ENCODE results near the gene UACA. TPM values are rescaled to one million over a fixed set of nuclear protein-coding genes. Genes with fewer than 3 reads are reported as not detected.

The UACA gene
- total RNA-seq, 2 experiments from 2014 or later, result 2.4 to 2.8 TPM

DNA sequence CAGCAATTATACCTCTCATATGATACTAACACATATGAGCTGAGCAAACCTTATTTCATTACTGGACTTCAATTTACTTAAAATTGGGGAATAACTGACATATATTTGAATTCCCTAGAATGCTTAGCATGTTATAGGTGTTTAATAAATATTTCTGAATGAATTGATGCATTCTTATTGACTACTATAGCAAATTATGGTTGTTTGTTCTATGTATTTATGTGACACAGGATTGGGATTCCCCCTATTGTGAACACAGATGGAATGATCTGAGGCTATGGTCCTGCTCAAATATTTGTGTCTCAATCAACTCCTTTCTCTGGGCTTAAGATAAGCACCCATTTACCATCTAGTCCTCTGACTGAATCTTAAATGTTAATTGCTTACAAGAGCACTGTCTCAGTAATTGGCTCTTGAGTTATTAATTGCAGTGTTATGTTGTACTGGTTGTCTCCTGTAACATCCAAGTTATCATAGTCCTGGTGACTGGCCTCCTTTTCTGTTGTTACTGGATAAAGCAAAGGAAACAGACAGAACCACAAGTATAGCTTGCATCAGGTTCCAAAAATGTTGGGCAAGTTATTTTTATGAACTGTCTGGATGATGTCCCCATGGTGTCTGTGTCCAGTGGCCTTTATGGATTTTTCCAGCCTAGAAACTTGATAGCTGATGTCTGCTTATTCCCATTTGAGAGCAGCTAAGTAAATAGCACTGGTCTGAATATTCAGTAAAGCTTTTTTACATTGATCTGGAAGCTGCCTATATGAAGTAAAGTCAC is 2.3 kb upstream of the UACA start:
- Mint-ChIP-seq H3K36me3 (ENCODE audit: low read depth) (no peaks in the 10 kb centered on the region), H3K9me3 (no peaks in the 10 kb centered on the region), H3K27ac (no peak overlapping the region), H3K4me3 (no peak overlapping the region), H3K27me3 (peaks cover 36% of the 10 kb centered on the region), H3K4me1 (ENCODE audit: low read depth) (peaks cover 19% of the 10 kb centered on the region)
- intact Hi-C loops (cut with micrococcal nuclease), result no loop called here
- ChIA-PET POLR2A (no interaction called here), CTCF (no interaction called here)
- TF ChIP-seq, protein P1, sequence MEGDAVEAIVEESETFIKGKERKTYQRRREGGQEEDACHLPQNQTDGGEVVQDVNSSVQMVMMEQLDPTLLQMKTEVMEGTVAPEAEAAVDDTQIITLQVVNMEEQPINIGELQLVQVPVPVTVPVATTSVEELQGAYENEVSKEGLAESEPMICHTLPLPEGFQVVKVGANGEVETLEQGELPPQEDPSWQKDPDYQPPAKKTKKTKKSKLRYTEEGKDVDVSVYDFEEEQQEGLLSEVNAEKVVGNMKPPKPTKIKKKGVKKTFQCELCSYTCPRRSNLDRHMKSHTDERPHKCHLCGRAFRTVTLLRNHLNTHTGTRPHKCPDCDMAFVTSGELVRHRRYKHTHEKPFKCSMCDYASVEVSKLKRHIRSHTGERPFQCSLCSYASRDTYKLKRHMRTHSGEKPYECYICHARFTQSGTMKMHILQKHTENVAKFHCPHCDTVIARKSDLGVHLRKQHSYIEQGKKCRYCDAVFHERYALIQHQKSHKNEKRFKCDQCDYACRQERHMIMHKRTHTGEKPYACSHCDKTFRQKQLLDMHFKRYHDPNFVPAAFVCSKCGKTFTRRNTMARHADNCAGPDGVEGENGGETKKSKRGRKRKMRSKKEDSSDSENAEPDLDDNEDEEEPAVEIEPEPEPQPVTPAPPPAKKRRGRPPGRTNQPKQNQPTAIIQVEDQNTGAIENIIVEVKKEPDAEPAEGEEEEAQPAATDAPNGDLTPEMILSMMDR (IDR thresholded peaks at IDR 0.05), result no peak
- DNase-seq (no peak), ATAC-seq (no peak)

DNA sequence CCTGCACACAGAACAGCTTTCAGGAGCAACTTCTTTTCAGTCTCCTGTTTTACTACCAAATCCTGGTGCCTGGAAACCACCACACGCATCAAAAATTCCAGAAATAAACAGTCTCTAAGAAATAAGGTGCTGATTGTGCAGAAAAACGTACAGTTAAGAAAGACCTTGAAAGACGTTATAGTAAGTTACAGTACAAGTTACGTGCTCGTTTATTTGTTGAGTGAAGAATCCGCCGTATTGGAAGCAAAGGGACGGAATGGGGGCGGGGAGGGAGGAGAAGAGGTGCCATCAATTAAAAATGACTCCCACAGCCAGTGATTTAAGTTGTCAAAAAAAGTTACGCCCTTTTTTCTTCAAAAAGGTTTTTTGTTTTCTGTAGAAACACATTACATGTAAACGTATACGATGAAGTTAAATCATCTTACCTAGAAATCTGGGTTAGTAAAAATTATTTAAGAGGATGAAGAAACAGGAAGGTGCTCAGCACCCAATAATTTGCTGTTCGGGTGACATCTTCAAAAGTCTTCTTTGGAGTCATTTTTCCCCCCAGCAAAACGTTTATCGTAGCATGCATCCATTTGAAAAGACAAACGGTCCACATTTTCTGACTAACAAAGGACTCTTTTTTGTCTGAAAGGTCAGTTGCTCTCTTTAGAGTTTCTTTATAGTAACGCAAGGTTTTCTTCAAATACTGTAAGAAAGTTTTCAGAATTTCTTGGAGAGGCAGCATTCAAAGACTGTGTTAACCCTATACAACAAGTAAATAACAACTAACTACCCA is 782 bp upstream of the UACA start:
- intact Hi-C loops (cut with micrococcal nuclease), result no loop called here
- Mint-ChIP-seq H3K36me3 (ENCODE audit: low read depth) (no peaks in the 10 kb centered on the region), H3K27ac (no peak overlapping the region), H3K4me1 (ENCODE audit: low read depth) (peaks cover 18% of the 10 kb centered on the region), H3K27me3 (peaks cover 35% of the 10 kb centered on the region), H3K9me3 (no peaks in the 10 kb centered on the region), H3K4me3 (peak overlapping the region; percentile 69)
- CTCF ChIA-PET, result interaction anchor here (1.8 kb wide), 1 partner anchor 42 kb away, joined by 3 read pairs; no protein-coding TSS in a partner anchor
- DNase-seq (peak; percentile 7), ATAC-seq (no peak)
- POLR2A ChIA-PET, result no interaction called here
- TF ChIP-seq, protein P1 (IDR thresholded peaks at IDR 0.05), result no peak

DNA sequence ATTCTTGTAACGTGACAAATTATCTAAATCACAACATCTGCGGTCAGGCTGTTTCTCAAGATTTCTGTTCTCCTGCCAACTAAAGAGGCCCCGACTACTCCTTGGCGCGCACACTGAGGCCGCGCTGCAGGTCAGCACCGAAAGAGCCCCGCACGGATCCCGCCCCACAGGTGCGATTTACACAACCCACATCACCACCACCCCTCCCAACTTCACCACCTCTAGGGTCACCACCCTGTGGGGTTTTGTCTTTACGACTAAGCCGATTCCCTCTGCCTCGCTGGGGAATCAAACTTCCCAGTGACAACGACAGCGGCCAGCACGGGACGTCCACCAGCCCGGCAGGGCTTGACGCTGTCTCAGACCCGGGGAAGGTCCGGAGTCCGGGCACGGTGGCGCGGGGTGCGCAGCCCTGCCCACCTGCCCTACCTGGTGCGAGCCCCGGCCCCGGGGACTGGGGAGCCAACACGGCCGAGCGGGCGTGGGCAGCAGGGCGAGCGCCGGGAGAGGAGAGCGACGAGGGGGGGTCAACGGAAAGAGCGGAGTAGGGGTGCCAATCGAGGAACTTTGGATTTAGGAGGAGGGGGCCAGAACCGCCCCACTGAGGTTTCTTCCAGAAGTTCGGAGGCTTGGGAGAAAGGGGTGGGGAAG is 764 bp downstream of the UACA start:
- peaks cover 39% of the 10 kb centered on the region for H3K27me3 Mint-ChIP-seq
- TF ChIP-seq, protein P1 (IDR thresholded peaks at IDR 0.05), result no peak
- ChIA-PET POLR2A (interaction anchor here (0.6 kb wide), 1 partner anchor 1467 kb away, joined by 4 read pairs; no protein-coding TSS in a partner anchor), CTCF (no interaction called here)
- peak overlapping the region; percentile 69 for H3K4me3 Mint-ChIP-seq
- no peaks in the 10 kb centered on the region for H3K9me3 Mint-ChIP-seq
- DNase-seq (peak; percentile 3), ATAC-seq (no peak)
- peaks cover 10% of the 10 kb centered on the region for H3K4me1 Mint-ChIP-seq (ENCODE audit: low read depth)
- no peaks in the 10 kb centered on the region for H3K36me3 Mint-ChIP-seq (ENCODE audit: low read depth)
- no peak overlapping the region for H3K27ac Mint-ChIP-seq
- intact Hi-C loops (cut with micrococcal nuclease), result no loop called here

DNA sequence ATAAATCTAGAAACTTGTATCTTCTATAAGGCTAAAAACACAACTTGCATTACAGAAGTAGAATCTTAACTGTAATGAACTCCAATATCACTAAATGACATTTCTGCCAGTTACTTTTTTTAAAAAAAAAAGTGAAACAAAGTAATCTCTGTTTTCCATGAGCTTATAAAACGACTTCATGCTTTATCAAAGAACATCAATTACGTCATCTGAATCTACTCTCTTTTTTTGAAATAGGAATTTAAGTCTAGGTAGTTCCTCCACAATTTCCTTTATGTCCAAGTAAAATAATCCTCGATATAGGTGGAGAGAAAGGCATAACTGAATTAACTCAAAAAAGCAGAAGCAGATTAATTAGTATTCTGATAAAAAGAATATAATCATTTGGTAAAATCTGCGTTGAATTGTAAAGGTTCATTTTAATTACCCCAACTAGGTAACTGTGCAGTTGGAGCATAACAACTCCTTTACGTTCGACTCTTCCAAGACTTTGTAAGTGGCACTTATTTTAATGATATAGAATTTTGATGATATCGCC is 1.4 kb downstream of the UACA start:
- no peaks in the 10 kb centered on the region for H3K9me3 Mint-ChIP-seq
- no peak for ATAC-seq
- H3K4me3 Mint-ChIP-seq, result peak overlapping the region; percentile 69
- TF ChIP-seq, protein P1 (IDR thresholded peaks at IDR 0.05), result no peak
- no peak for DNase-seq
- ChIA-PET CTCF (no interaction called here), POLR2A (interaction anchor here (0.6 kb wide), 1 partner anchor 1468 kb away, joined by 4 read pairs; no protein-coding TSS in a partner anchor)
- H3K36me3 Mint-ChIP-seq (ENCODE audit: low read depth), result no peaks in the 10 kb centered on the region
- no peak overlapping the region for H3K27ac Mint-ChIP-seq
- peaks cover 9% of the 10 kb centered on the region for H3K4me1 Mint-ChIP-seq (ENCODE audit: low read depth)
- H3K27me3 Mint-ChIP-seq, result peaks cover 44% of the 10 kb centered on the region
- intact Hi-C loops (cut with micrococcal nuclease), result no loop called here
